HFFc6 (cell line): Measurements from ENCODE around the gene AP4M1. TPM values are rescaled to one million over a fixed set of nuclear protein-coding genes. Genes with fewer than 3 reads are reported as not detected.
A peak's percentile ranks its signal among the peaks of the same experiment; 100 is the strongest.

ENCODE experiments used
- DNase-seq: peaks from one replicate; pipeline ENCODE4 v3.0.0-alpha.2; 2018
- H3K27ac Mint-ChIP-seq: 2 replicates; pipeline ENCODE4 v1.8.0; 2020; ENCODE audit warnings: mild to moderate bottlenecking, mixed read lengths
- H3K27me3 Mint-ChIP-seq: 2 replicates; pipeline ENCODE4 v1.8.0; 2021; ENCODE audit warnings: mild to moderate bottlenecking, moderate library complexity, mixed read lengths; ENCODE audit not compliant: insufficient read depth
- H3K36me3 Mint-ChIP-seq: 2 replicates; pipeline ENCODE4 v1.8.0; 2021; ENCODE audit warnings: low read depth, mixed read lengths
- H3K4me1 Mint-ChIP-seq: 2 replicates; pipeline ENCODE4 v1.8.0; 2020; ENCODE audit warnings: low read depth, mixed read lengths
- H3K4me3 Mint-ChIP-seq: 2 replicates; pipeline ENCODE4 v1.8.0; 2020; ENCODE audit warnings: mild to moderate bottlenecking, moderate library complexity, mixed read lengths
- H3K9me3 Mint-ChIP-seq: 2 replicates; pipeline ENCODE4 v1.8.0; 2020; ENCODE audit warnings: mild to moderate bottlenecking, mixed read lengths
- CTCF ChIP-seq: fragments of 200-600 bp; sonication (generic); IDR thresholded peaks from 2 replicates; pipeline ENCODE4 v1.5.0; 2021; ENCODE audit warnings: antibody characterized with exemption, mild to moderate bottlenecking
- total RNA-seq, 6 experiments: library from RNA; stranded (reverse); fragmentation: NEBNext Ultra II Directional; extraction: Animal tissue kit (Norgen Biotek cat#: 25700); gene quantifications; 2 replicates in 1 of 6; 3 replicates in 5 of 6; pipeline ENCODE4 v1.2.3, GENCODE V29; 2021

AP4M1 gene
- total RNA-seq, 6 experiments from 2014 or later = 20.2 to 24.5 (median 21.9) TPM

- DNase-seq = no peak
- peaks cover 66% of the 10 kb centered on the region for H3K4me1 Mint-ChIP-seq
- H3K9me3 Mint-ChIP-seq = no peaks in the 10 kb centered on the region
- TF ChIP-seq CTCF = no peak
- H3K36me3 Mint-ChIP-seq = peaks cover 83% of the 10 kb centered on the region
- no peak overlapping the region for H3K4me3 Mint-ChIP-seq
- H3K27ac Mint-ChIP-seq = peak overlapping the region; percentile 66
- no peaks in the 10 kb centered on the region; the same call in none of the 2 replicates for H3K27me3 Mint-ChIP-seq
These were observed 6.2 kb upstream of the AP4M1 start for GRCh38 chr7:100095289-100095688.

GRCh38 chr7:100095704-100096103 lies 5.7 kb upstream of the AP4M1 start:
- Mint-ChIP-seq H3K4me1 (peaks cover 62% of the 10 kb centered on the region), H3K27ac (peak overlapping the region; percentile 66), H3K36me3 (peaks cover 78% of the 10 kb centered on the region), H3K27me3 (no peaks in the 10 kb centered on the region; the same call in none of the 2 replicates), H3K4me3 (no peak overlapping the region), H3K9me3 (no peaks in the 10 kb centered on the region)
- no peak for TF ChIP-seq CTCF
- DNase-seq = no peak

- peaks cover 51% of the 10 kb centered on the region for H3K4me1 Mint-ChIP-seq
These were observed 2.5 kb upstream of the AP4M1 start for GRCh38 chr7:100098913-100099312.

GRCh38 chr7:100099452-100099851 lies 2.0 kb upstream of the AP4M1 start:
- H3K27me3 Mint-ChIP-seq = peaks cover 2% of the 10 kb centered on the region
- peaks cover 53% of the 10 kb centered on the region for H3K4me1 Mint-ChIP-seq
- H3K4me3 Mint-ChIP-seq = peak overlapping the region; percentile 90
- DNase-seq = no peak
- H3K9me3 Mint-ChIP-seq = no peaks in the 10 kb centered on the region
- H3K27ac Mint-ChIP-seq = peak overlapping the region; percentile 64
- TF ChIP-seq CTCF = no peak
- peaks cover 60% of the 10 kb centered on the region for H3K36me3 Mint-ChIP-seq

More at GRCh38 chr7:100098913-100099312, 2.5 kb upstream of the AP4M1 start:
- H3K4me3 Mint-ChIP-seq = peak overlapping the region; percentile 90
- H3K27me3 Mint-ChIP-seq = peaks cover 2% of the 10 kb centered on the region
- DNase-seq = no peak
- peak overlapping the region; percentile 64 for H3K27ac Mint-ChIP-seq
- peaks cover 58% of the 10 kb centered on the region for H3K36me3 Mint-ChIP-seq
- TF ChIP-seq CTCF = no peak
- no peaks in the 10 kb centered on the region for H3K9me3 Mint-ChIP-seq

- Mint-ChIP-seq H3K4me3 (peak overlapping the region; percentile 90), H3K9me3 (no peaks in the 10 kb centered on the region), H3K36me3 (peaks cover 54% of the 10 kb centered on the region), H3K27me3 (peaks cover 2% of the 10 kb centered on the region), H3K27ac (peak overlapping the region; percentile 91), H3K4me1 (peaks cover 48% of the 10 kb centered on the region)
- TF ChIP-seq CTCF = 0 out of 2 replicates have a peak, but pooled peaks have one; percentile 12
- DNase-seq = peak; percentile 99
These were observed 925 bp upstream of the AP4M1 start for GRCh38 chr7:100100420-100101015.
